DMS153 (cell line): ENCODE data around the gene IFITM10.

Experiments
- DNase-seq: peaks from one replicate; lab custom pipeline; 2025; lab: John Stamatoyannopoulos, UW

The IFITM10 gene

DNA sequence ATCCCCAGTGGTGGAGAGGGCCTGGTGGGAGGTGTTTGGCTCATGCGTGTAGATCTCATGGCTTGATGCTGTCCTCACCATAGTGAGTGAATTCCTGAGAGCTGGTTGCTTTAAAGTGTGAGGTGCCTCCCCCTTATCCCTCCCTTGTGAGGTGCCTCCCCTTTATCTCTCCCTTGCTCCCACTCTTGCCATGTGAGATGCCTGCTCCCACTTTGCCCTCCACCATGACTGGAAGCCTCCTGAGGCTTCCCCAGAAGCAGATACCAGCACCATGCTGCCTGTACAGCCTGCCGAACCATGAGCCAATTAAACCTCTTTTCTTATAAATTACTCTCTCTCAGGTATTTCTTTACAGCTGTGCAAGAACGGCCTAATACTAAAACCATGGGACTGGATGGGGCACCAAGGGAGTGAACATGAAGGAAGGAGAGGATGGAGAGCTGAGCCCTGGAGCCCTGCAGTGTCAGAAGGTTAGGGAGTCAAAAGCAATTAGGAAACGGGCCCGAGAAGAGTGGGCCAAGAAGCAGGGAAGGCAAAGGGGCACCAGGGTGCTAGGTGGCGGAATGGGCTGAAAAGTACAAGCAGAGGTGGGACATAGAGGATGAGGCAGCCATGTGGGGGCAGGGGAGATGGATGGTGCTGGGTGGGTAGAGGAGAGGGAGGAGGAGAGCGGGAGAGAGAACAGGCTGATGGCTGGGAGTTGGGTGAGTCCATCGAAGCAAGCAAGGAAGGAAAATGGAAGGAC lies 9.4 kb downstream of the IFITM10 start:
- no peak for DNase-seq

- no peak for DNase-seq
Measured at GRCh38 chr11:1739576-1739975, 10.8 kb downstream of the IFITM10 start.

DNA sequence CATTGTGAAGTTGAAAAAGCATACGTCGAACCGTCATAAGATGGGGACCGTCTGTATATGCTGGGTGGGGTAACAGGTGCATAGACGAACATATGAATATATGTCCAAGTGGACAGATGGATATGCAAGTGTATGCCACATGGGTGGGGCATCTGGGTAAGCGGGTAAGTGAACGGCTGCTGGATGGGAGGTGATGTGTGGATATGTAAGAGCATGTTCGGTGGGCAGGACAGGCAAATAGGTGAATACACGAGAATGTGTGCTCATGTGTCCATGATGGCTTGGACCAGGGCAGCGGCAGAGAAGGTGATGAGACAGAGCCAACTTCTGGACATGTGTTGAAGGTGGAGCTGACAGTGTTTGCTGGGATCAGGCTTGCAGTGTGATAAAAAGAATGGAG lies 12.0 kb downstream of the IFITM10 start:
- DNase-seq: no peak

DNA sequence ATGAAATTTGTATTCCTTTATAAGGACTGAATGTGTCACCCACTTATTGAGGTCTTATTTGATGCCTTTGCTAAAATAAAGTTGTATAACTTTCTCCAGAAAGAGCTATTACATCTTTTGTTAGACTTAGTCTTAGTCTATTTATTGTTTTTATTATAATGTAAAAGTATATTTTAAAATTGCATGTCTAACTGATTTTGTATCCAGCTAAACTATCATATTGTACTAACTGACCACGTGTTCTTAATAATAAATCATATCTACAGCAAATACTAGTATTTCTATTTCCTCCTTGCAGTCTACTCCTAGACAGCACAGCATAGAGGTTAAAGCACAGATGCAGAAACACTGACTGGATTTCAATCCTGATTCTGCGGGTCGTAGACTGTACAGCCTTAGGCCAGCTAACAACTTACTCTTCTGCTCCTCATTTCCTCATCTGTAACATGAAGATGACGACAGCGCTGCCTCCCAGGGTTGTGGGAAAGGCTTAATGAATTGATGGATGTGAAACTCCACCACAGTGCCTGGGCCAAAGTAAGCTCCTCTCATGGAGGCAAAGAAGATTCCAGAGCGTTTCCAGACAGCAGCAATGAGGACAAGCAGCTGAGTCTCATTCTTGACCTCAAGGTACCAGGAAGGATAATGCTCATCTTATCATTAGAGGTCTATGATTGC lies 13.2 kb downstream of the IFITM10 start:
- DNase-seq: no peak

DNA sequence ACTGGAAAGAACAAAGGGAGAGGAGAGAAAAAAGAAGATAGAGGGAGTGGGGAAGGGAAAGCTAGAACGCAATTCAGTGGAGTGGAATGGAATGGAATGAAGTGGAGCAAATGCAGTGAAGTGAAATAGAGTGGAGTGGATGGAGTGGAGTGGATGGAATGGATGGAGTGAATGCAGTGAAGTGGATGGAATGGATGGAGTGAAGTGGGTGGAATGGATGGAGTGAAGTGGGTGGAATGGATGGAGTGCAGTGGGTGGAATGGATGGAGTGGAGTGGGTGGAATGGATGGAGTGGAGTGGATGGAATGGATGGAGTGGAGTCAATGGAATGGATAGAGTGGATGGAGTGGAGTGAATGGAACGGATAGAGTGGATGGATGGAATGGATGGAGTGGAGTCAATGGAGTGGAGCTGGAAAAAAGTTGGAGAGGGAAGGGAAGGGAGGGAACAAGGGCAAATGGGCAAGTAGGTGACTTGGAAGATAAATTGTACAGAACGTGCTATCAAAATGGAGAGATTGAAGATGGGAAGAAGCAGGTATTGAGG lies 13.9 kb downstream of the IFITM10 start:
- no peak for DNase-seq

- no peak for DNase-seq
Measured at GRCh38 chr11:1735271-1735670, 15.1 kb downstream of the IFITM10 start.

GRCh38 chr11:1734641-1735081 lies 15.7 kb downstream of the IFITM10 start:
- no peak for DNase-seq

GRCh38 chr11:1733716-1734640 lies 16.4 kb downstream of the IFITM10 start:
- DNase-seq: no peak

DNA sequence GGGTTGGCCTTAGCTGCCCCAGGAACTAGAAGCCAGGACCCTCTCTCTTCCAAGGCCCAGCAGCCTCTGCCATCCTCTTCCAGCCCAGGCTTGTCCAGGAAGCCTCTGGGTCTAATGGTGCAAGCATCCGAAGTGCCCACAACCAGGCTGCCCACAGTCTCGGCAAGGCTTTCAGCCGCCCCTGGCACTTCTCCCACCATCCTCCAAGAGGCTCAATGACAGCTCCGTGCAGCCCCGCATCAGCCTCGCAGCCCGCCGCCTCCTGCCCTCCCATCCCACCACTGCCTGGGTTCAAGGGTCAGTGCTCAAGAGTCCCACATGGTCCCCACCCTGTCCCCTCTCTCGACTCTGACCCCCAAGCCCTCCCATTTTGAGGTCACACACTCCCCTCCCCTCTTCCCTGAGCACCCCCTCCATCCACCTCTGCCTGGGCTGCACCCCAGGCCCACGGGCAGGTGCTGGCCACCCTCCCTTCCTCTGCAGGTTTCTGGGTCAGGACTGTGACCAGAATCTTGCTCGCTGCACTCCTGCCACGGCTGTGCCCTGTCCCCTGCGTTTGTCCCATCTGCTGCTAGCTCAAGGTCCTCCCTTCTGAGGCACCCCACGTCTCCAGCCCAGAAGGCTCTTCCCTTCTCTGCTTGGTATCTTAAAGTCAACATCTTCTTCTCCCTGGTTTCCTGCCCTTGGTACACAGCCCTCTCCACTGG lies 17.2 kb downstream of the IFITM10 start:
- no peak for DNase-seq

GRCh38 chr11:1732418-1733008 lies 17.9 kb downstream of the IFITM10 start:
- DNase-seq: no peak

- no peak for DNase-seq
Measured at GRCh38 chr11:1731451-1732059, 18.8 kb downstream of the IFITM10 start.

DNA sequence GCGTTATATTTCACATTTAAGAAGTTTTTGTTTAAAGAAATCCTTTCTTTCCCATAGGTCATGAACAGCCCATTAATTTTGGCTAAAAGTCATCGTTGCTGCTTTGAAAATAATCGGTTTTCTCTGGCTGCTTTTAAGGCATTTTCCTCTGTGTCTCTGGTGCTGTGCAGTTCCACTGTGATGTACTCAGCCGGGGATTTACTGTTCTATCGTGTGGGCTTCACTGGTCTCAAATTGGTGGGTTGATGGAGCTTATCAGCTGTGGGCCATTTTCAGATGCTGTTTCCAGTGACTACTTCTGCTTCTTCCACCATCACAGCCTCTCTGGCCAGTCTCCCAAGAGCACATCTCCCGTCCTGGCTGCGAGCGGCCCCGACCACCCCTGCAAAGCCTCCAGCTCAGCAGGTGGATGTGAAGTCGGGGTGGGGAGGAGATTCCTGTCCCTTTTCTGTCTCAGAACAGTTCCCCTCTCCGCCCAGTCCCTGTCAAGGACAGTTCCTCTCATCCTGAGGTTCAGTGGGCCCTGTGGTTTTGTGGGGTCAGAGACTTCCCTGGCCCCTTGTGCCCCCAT lies 20.3 kb downstream of the IFITM10 start:
- DNase-seq: no peak

DNA sequence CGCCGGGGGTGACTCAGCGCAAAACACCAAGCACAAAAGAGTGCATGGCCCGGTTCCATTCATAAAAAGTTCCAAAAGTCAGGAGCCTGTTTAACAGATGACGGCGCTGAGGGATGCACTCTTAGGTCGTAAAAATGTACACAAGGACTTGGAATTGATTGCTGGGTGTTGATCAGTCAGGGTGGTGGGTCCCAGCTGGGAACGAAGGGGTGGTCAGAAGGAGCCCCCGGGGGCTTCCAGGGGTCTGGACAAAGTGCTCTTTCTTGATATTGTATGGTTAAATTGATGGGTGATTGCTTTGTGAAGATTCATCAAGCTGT lies 20.7 kb downstream of the IFITM10 start:
- no peak for DNase-seq

- no peak for DNase-seq
Measured at GRCh38 chr11:1728931-1729691, 21.3 kb downstream of the IFITM10 start.

- no peak for DNase-seq
Measured at GRCh38 chr11:1728301-1728700, 22.1 kb downstream of the IFITM10 start.

DNA sequence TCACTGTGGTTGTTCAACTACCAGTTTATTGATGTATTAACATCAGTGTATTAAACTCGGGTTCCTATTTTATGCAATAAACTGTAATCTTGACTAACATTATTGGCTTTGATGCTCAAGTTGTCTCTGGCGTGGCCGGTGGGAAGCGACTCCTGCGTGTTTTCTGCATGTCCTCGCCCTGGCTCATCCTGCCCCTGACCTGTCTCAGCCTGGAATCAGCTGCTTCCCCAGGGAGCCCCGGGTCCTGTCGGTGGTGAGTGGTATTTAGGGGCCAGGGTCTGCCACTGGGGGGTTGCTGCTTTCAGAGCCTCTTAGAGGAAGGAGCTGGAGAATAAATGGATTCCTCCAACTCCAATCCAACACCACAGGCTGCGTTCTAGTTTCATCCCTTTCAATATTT lies 22.5 kb downstream of the IFITM10 start:
- DNase-seq: no peak

- no peak for DNase-seq
Measured at GRCh38 chr11:1727096-1727690, 23.2 kb downstream of the IFITM10 start.

DNA sequence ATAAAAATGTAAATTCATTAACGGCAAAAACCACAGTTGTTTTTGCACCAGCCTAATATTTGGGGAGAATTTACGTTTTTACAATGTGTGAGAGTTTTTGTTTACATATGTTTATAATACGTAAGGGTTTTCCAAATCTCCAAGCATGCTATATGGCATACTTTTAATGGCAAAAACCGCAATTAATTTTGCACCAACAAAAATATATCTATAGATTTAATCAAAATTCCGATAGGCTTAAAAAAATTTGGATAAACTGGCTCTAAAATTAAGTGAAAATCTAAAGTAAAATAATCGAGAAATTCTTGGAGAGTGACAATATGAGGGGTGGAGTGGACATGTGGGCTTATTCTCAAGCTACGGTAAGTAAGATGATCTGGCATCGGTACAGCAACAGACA lies 30.6 kb downstream of the IFITM10 start:
- no peak for DNase-seq

- no peak for DNase-seq
Measured at GRCh38 chr11:1718326-1718725, 32.1 kb downstream of the IFITM10 start.
